DMS53 treated with DMSO at 0.1 percent for 48 hours (cell line): ENCODE results near the gene AOC1.
"Not testable (repeated sequence)": the region's sequence is repeated elsewhere in the genome, so short reads cannot be mapped to it uniquely, and the experiment has no call there.

Experiments used
- DNase-seq: peaks from one replicate; lab custom pipeline; 2025; ENCODE audit not compliant: unreplicated experiment; lab: John Stamatoyannopoulos, UW

AOC1 gene

GRCh38 chr7:150896562-150897209, 44.4 kb downstream of the AOC1 start:
- DNase-seq: no peak

DNA sequence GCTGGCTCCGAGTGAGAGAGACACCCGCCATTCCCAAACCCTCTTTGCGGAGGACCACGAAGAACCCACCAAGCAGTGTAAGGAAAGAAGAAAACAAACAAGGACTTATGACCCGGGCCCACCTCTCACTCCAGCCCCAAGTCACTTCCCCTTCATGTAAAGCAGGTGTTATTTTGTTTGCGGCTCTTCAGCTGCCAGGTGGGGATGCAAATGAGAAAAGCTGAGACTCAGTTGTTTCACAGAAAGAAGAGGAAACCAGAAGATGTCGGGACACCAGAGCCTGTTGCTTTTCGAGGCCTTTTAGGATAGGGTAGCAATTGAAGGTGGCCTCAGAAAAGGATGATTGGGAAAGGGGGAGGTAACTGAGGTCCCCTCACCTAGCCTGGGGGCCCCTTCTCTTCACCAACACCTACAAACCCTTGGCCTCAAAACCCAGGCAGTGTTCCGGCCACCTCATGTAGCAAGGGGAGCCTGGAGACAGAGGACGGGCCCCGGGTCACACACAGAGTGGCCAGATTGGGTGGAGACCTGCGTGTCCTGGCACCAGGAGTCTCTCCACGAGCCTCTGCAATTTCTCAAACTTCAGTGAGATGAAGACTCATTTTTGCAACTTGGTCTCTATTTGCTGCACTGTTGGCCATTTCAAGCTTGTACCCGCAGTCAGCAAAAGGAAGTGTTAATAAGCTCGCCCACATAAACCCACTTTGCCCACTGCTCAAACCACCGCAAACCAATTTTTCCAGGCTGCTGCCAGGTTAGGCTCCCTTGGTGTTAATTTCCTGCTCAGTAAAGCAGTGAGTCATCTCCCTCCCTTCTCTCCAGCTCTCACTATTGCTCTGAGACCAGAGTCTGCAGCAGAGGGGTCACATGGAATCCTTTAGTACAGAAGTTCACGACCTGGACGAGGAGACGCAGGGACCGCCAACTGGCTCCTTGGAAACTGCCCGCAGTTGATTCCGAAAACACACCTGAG, 45.5 kb downstream of the AOC1 start:
- no peak for DNase-seq

- DNase-seq: peak; percentile 77
Measured at GRCh38 chr7:150898475-150899011, 46.2 kb downstream of the AOC1 start.

GRCh38 chr7:150900675-150901074, 48.4 kb downstream of the AOC1 start:
- DNase-seq: no peak

GRCh38 chr7:150901160-150902035, 49.1 kb downstream of the AOC1 start:
- no peak for DNase-seq

GRCh38 chr7:150902078-150903033, 50.0 kb downstream of the AOC1 start:
- DNase-seq: no peak

DNA sequence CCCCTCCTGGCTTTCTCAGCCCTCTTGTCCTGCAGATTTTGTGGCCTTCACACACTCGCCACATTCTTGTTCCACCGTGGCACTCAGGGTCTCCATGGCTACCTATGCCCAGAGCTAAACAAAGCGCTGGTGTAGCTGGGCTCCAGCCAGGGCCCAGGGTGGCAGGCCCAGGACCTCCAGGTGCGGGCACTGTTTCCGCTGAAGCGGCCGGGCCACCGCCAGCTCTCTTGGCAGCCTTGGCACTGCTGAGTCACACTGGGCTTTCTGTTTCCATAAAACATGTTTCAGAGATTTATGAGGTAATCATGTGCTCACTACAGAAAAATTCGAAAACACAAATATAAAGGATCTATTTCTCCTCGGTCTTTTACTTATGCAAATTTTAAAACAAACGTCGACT, 51.3 kb downstream of the AOC1 start:
- no peak for DNase-seq

GRCh38 chr7:150904011-150904909, 51.9 kb downstream of the AOC1 start:
- DNase-seq: no peak

GRCh38 chr7:150908173-150908572, 55.9 kb downstream of the AOC1 start:
- DNase-seq: no peak

DNA sequence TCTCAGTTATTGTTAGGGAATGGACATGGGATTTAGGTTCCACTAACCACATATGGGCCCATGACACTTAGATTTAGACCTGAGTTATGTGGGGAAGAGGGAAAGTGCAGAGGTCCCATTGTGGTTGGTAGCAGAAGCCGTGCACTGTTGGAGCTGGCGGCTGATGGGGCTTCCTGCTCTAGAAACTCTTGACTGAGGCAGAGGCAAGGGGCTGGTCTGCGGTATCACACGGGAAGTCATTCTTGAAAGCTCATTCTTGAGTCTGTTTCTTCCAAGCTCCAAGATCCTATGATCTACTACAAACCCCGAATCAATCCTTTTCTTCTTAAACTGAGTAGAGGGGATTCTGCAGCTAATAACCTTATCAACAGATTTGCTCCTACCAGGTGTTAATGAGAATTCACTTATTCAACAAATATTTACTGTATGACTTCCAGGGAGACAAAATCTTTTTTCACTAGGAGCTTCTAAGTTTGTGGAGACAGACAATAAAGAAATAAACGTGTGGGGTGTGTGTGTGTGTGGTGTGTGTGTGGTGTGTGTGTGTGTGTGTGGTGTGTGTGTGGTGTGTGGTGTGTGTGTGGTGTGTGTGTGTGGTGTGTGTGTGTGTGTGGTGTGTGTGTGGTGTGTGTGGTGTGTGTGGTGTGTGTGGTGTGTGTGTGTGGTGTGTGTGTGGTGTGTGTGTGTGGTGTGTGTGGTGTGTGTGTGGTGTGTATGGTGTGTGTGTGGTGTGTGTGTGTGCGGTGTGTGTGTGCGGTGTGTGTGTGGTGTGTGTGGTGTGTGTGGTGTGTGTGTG, 57.1 kb downstream of the AOC1 start:
- no peak for DNase-seq

- DNase-seq: not testable (repeated sequence)
Measured at GRCh38 chr7:150910305-150910995, 58.1 kb downstream of the AOC1 start.

DNA sequence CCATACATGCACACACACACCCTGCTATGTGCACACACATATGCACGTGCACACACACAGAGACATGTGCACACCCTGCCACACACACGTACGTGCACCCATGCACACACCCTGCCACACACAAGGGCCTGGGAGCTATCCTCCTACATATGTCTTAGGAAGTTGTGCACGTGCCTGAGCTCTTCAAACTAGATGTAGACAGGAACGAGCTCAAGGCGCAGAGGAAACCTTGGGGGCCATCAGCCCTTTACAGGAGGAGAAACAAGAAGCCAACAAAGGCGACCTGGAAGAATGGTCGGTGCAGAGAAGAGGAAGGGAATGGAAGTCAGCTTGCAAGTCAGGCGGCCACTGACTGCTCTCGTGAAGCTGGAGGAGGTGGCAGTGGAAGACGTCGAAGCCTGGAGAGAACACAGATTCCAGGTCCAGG, 58.7 kb downstream of the AOC1 start:
- no peak for DNase-seq
